SK-N-SH (cell line): ENCODE data around the gene TM4SF4. TPM values are rescaled to one million over a fixed set of nuclear protein-coding genes. Genes with fewer than 3 reads are reported as not detected.

ENCODE experiments used
- CTCF ChIA-PET: fragments of 300-600, 350-600 bp; formaldehyde crosslinking; extraction: SDS; loops from one replicate; lab custom pipeline; 2021; lab: Yijun Ruan, JAX
- POLR2A ChIA-PET: fragments of 350-600 bp; sonication (Branson Sonifier 250); formaldehyde crosslinking; extraction: SDS; loops from one replicate; lab custom pipeline; 2020; ENCODE audit warnings: antibody characterized with exemption, inconsistent platforms; lab: Yijun Ruan, JAX
- DNase-seq: peaks from one replicate; pipeline ENCODE4 v3.0.0; 2012
- H2AFZ ChIP-seq: fragments of 200-600 bp; sonication (generic); 2 replicates; pipeline ENCODE4 v1.8.1; 2016; ENCODE audit warnings: antibody characterized with exemption, mild to moderate bottlenecking, low read depth
- H3F3A ChIP-seq: fragments of 200-600 bp; sonication (generic); replicated peaks from 2 replicates; pipeline ENCODE3; 2016; ENCODE audit warnings: antibody characterized with exemption, mild to moderate bottlenecking; ENCODE audit not compliant: insufficient read depth
- H3K27ac ChIP-seq, 2 experiments: fragments of 200-500 bp in 1 of 2; fragments of 200-600 bp in 1 of 2; sonication (Bioruptor generic) in 1 of 2; sonication (generic), shearing (Covaris generic) in 1 of 2; 2 replicates each; pipeline versions ENCODE4 v1.5.1 to v1.6.1; 2014 to 2016; ENCODE audit warnings: low read depth in 2 of 2, inconsistent platforms in 1 of 2, low read length in 1 of 2, mild to moderate bottlenecking in 1 of 2, mixed read lengths in 1 of 2
- H3K27me3 ChIP-seq: fragments of 200-600 bp; sonication (generic), shearing (Covaris generic); 2 replicates; pipeline ENCODE4 v1.6.1; 2016; ENCODE audit warnings: mixed run types; ENCODE audit not compliant: insufficient read depth
- H3K36me3 ChIP-seq, 2 experiments: fragments of 200-500 bp in 1 of 2; fragments of 200-600 bp in 1 of 2; sonication (Bioruptor generic) in 1 of 2; sonication (generic) in 1 of 2; replicated peaks in 1 of 2; 2 replicates each; pipeline versions ENCODE3 to v1.5.1; 2014 to 2016; ENCODE audit warnings: low read length in 1 of 2, mild to moderate bottlenecking in 1 of 2; ENCODE audit not compliant: insufficient read depth in 2 of 2, control insufficient read depth in 1 of 2
- H3K4me1 ChIP-seq, 2 experiments: fragments of 200-500 bp in 1 of 2; fragments of 200-600 bp in 1 of 2; sonication (Bioruptor generic) in 1 of 2; sonication (generic), shearing (Covaris generic) in 1 of 2; 2 replicates each; pipeline versions ENCODE4 v1.5.1 to v1.6.1; 2014 to 2016; ENCODE audit warnings: low read depth in 1 of 2, low read length in 1 of 2, mixed run types in 1 of 2; ENCODE audit not compliant: insufficient read depth in 2 of 2, control insufficient read depth in 1 of 2
- H3K4me2 ChIP-seq: fragments of 200-600 bp; sonication (generic), shearing (Covaris generic); 2 replicates; pipeline ENCODE4 v1.6.1; 2017; ENCODE audit warnings: mixed run types
- H3K4me3 ChIP-seq, 2 experiments: fragments of 200-500 bp in 1 of 2; fragments of 200-600 bp in 1 of 2; sonication (Bioruptor generic) in 1 of 2; sonication (generic), shearing (Covaris generic) in 1 of 2; 2 replicates each; pipeline versions ENCODE4 v1.5.1 to v1.8.1; 2014 to 2016; ENCODE audit warnings: low read depth in 2 of 2, inconsistent platforms in 1 of 2, low read length in 1 of 2, mild to moderate bottlenecking in 1 of 2, mixed read lengths in 1 of 2, moderate library complexity in 1 of 2
- H3K79me2 ChIP-seq: fragments of 200-600 bp; sonication (generic); 2 replicates; pipeline ENCODE4 v1.8.1; 2017; ENCODE audit warnings: mild to moderate bottlenecking; ENCODE audit not compliant: insufficient read depth
- H3K9ac ChIP-seq: fragments of 200-600 bp; sonication (generic); 2 replicates; pipeline ENCODE4 v1.6.1; 2017; ENCODE audit warnings: mixed run types
- H3K9me2 ChIP-seq: fragments of 200-600 bp; sonication (generic); 2 replicates; pipeline ENCODE4 v1.6.1; 2017; ENCODE audit warnings: mixed run types
- H3K9me3 ChIP-seq: fragments of 200-600 bp; sonication (generic); 2 replicates; pipeline ENCODE4 v1.6.1; 2017; ENCODE audit warnings: mixed run types, mild to moderate bottlenecking, moderate library complexity
- H4K20me1 ChIP-seq: fragments of 200-600 bp; sonication (generic); 2 replicates; pipeline ENCODE4 v1.6.1; 2017; ENCODE audit warnings: mild to moderate bottlenecking, mixed run types; ENCODE audit not compliant: insufficient read depth
- CHD2 ChIP-seq: fragments of 150-350 bp; IDR thresholded peaks from 2 replicates; pipeline ENCODE4 v1.6.1; 2018; ENCODE audit warnings: low read length; ENCODE audit not compliant: partially characterized antibody
- CTCF ChIP-seq: fragments of 200-600 bp; sonication (generic); IDR thresholded peaks from 2 replicates; pipeline ENCODE4 v1.6.1; 2017; ENCODE audit warnings: antibody characterized with exemption, mild to moderate bottlenecking, moderate library complexity
- ELF1 ChIP-seq: IDR thresholded peaks from 2 replicates; pipeline ENCODE4 v1.4.0; 2012
- EZH2phosphoT487 ChIP-seq: fragments of 200-600 bp; sonication (generic); IDR thresholded peaks from 2 replicates; pipeline ENCODE4 v1.6.1; 2017; ENCODE audit warnings: low read depth, mixed run types, mild to moderate bottlenecking, antibody characterized with exemption, moderate library complexity, borderline replicate concordance
- FOXJ3 ChIP-seq: sonication (generic); formaldehyde crosslinking; IDR thresholded peaks from 2 replicates; pipeline ENCODE4 v1.5.1; 2020; ENCODE audit warnings: mild to moderate bottlenecking, missing genetic modification reagents
- JUND ChIP-seq: IDR thresholded peaks from 2 replicates; pipeline ENCODE4 v1.4.0; 2012
- MAX ChIP-seq: IDR thresholded peaks from 2 replicates; pipeline ENCODE4 v1.4.0; 2012; ENCODE audit warnings: low read depth
- MEF2A ChIP-seq: IDR thresholded peaks from 2 replicates; pipeline ENCODE4 v1.4.0; 2012; ENCODE audit warnings: low read depth, borderline replicate concordance
- NFIC ChIP-seq: IDR thresholded peaks from 2 replicates; pipeline ENCODE4 v1.4.0; 2012; ENCODE audit warnings: borderline replicate concordance
- NRF1 ChIP-seq: IDR thresholded peaks from 2 replicates; pipeline ENCODE4 v1.6.1; 2012; ENCODE audit warnings: low read depth, mild to moderate bottlenecking, low read length
- PBX3 ChIP-seq: IDR thresholded peaks from 2 replicates; pipeline ENCODE4; 2012
- RCOR1 ChIP-seq: fragments of 150-350 bp; IDR thresholded peaks from 2 replicates; pipeline ENCODE4 v1.6.1; 2017; ENCODE audit warnings: antibody characterized with exemption, low read length
- REST ChIP-seq: IDR thresholded peaks from 2 replicates; pipeline ENCODE4 v1.6.1; 2012; ENCODE audit warnings: mild to moderate bottlenecking, low read depth, low read length, moderate library complexity
- RFX5 ChIP-seq: IDR thresholded peaks from 2 replicates; pipeline ENCODE4 v1.6.1; 2012; ENCODE audit warnings: mild to moderate bottlenecking, improper control_type of control experiment, low read length
- RXRA ChIP-seq: IDR thresholded peaks from 2 replicates; pipeline ENCODE4 v1.4.0; 2012; ENCODE audit warnings: low read depth, mild to moderate bottlenecking, borderline replicate concordance
- TCF12 ChIP-seq: IDR thresholded peaks from 2 replicates; pipeline ENCODE4 v1.4.0; 2012
- ZBTB33 ChIP-seq: IDR thresholded peaks from 2 replicates; pipeline ENCODE4 v1.4.0; 2012; ENCODE audit warnings: low read depth, borderline replicate concordance
- WGBS: methylation state at CpG from one replicate; pipeline ENCODE4 v1.1.6; 2017; ENCODE audit warnings: low lambda C conversion rate; 5-methylcytosine and 5-hydroxymethylcytosine counted together
- polyA plus RNA-seq, 3 experiments: library from polyadenylated mRNA; depleted of rRNA; stranded (reverse); fragments of >200 nt; gene quantifications; 2 replicates each; pipeline ENCODE4 v1.2.3, GENCODE V29; 2012

The TM4SF4 gene
- polyA plus RNA-seq, 1 of the 3 experiments (the other 2 are of a cell fraction): 0.08 TPM

- POLR2A ChIA-PET: no interaction called here
- CTCF ChIA-PET: interaction anchor here (0.9 to 2.5 kb wide), 8 partner anchors 9 to 384 kb away, joined by 3 to 13 read pairs (median 4); partner anchors contain the start of gene COMMD2
Measured at GRCh38 chr3:149495581-149496125, 21.2 kb downstream of the TM4SF4 start.

GRCh38 chr3:149496891-149497290 is 22.4 kb downstream of the TM4SF4 start:
- Histone ChIP-seq H3K27ac (no peak overlapping the region), H3K4me1 (peaks cover 0 to 12% of the 10 kb centered on the region in 2 experiments; a peak in 2 of 4 replicates), H3K9me3 (no peaks in the 10 kb centered on the region), H4K20me1 (no peaks in the 10 kb centered on the region), H3K4me3 (no peak overlapping the region), H2AFZ (no peak overlapping the region), H3K79me2 (no peaks in the 10 kb centered on the region), H3K9ac (no peak overlapping the region), H3K4me2 (no peak overlapping the region), H3K36me3 (no peaks in the 10 kb centered on the region), H3K27me3 (no peaks in the 10 kb centered on the region), H3F3A (peaks cover 9% of the 10 kb centered on the region), H3K9me2 (no peaks in the 10 kb centered on the region)
- DNase-seq: no peak
- 94% methylated on average over 4 of the region's 4 CpGs for WGBS
- CTCF ChIA-PET: interaction anchor here (0.6 to 0.7 kb wide), 2 partner anchors 13 to 687 kb away, joined by 3 to 4 read pairs; no protein-coding TSS in a partner anchor
- POLR2A ChIA-PET: interaction anchor here (0.7 kb wide), 1 partner anchor 16 kb away, joined by 3 read pairs; no protein-coding TSS in a partner anchor
- TF ChIP-seq ZBTB33 (no peak), TCF12 (no peak), RXRA (no peak), REST (no peak), EZH2phosphoT487 (no peak), MEF2A (no peak), NRF1 (no peak), PBX3 (no peak)

More at GRCh38 chr3:149495581-149496125, 21.2 kb downstream of the TM4SF4 start:
- H3K9me3 ChIP-seq: no peaks in the 10 kb centered on the region
- no peak overlapping the region for H3K4me3 ChIP-seq
- no peaks in the 10 kb centered on the region for H4K20me1 ChIP-seq
- no peak for DNase-seq
- H3K4me1 ChIP-seq: peaks cover 0 to 4% of the 10 kb centered on the region in 2 experiments; a peak in 2 of 4 replicates
- no peaks in the 10 kb centered on the region for H3K79me2 ChIP-seq
- H2AFZ ChIP-seq: no peak overlapping the region
- TF ChIP-seq FOXJ3 (no peak), ELF1 (no peak), CTCF (no peak), RFX5 (no peak), RCOR1 (no peak), RXRA (no peak), MAX (no peak), CHD2 (no peak), NFIC (no peak), JUND (no peak)
- TF ChIP-seq, all 33 proteins: peak for 0
- WGBS: 91% methylated on average over 6 of the region's 6 CpGs
- no peaks in the 10 kb centered on the region for H3K9me2 ChIP-seq
- H3K36me3 ChIP-seq: no peaks in the 10 kb centered on the region
- H3K9ac ChIP-seq: no peak overlapping the region
- peaks cover 7% of the 10 kb centered on the region for H3F3A ChIP-seq
- H3K27me3 ChIP-seq: no peaks in the 10 kb centered on the region
- H3K27ac ChIP-seq: no peak overlapping the region
- no peak overlapping the region for H3K4me2 ChIP-seq
